KMS-11 (cell line): ENCODE measurements around the gene CFAP65.

Experiments
- H2AFZ ChIP-seq: fragments of 200-600 bp; sonication (generic); 2 replicates; pipeline ENCODE4 v1.6.1; 2016; ENCODE audit warnings: antibody characterized with exemption, mixed run types, low read depth
- H3K27ac ChIP-seq: fragments of 200-600 bp; sonication (generic); 2 replicates; pipeline ENCODE4 v1.6.1; 2016; ENCODE audit warnings: mild to moderate bottlenecking, mixed run types
- H3K27me3 ChIP-seq: fragments of 200-600 bp; sonication (generic); 2 replicates; pipeline ENCODE4 v1.6.1; 2017; ENCODE audit warnings: mild to moderate bottlenecking, low read depth, mixed run types, moderate library complexity; ENCODE audit not compliant: insufficient read depth
- H3K36me3 ChIP-seq: fragments of 200-600 bp; sonication (generic); 2 replicates; pipeline ENCODE4 v1.6.1; 2017; ENCODE audit warnings: mild to moderate bottlenecking, mixed run types; ENCODE audit not compliant: insufficient read depth
- H3K4me1 ChIP-seq: fragments of 200-600 bp; sonication (generic); 2 replicates; pipeline ENCODE4 v1.6.1; 2016; ENCODE audit warnings: mild to moderate bottlenecking, low read depth, mixed run types; ENCODE audit not compliant: poor library complexity, severe bottlenecking
- H3K4me2 ChIP-seq: fragments of 200-600 bp; sonication (generic); 2 replicates; pipeline ENCODE4 v1.7.0; 2016; ENCODE audit warnings: mild to moderate bottlenecking, mixed run types
- H3K4me3 ChIP-seq: fragments of 200-600 bp; sonication (generic); IDR thresholded peaks from 2 replicates; pipeline ENCODE4 v1.6.1; 2017; ENCODE audit warnings: low read depth, low read length, mixed read lengths; ENCODE audit not compliant: insufficient read depth
- H3K79me2 ChIP-seq: fragments of 200-600 bp; sonication (generic); 2 replicates; pipeline ENCODE4 v1.6.1; 2016; ENCODE audit warnings: low read depth, mixed run types; ENCODE audit not compliant: insufficient read depth
- H3K9ac ChIP-seq: fragments of 200-600 bp; sonication (generic); 2 replicates; pipeline ENCODE4 v1.6.1; 2016; ENCODE audit warnings: mild to moderate bottlenecking, mixed run types
- H4K20me1 ChIP-seq: fragments of 200-600 bp; sonication (generic); 2 replicates; pipeline ENCODE4 v1.6.1; 2016; ENCODE audit warnings: mild to moderate bottlenecking, mixed run types; ENCODE audit not compliant: insufficient read depth
- TF ChIP-seq, protein P1 (sequence below): fragments of 200-600 bp; sonication (generic); conservative IDR thresholded peaks from 2 replicates; pipeline ENCODE4 v1.6.1; 2017; ENCODE audit warnings: low read depth, mild to moderate bottlenecking, antibody characterized with exemption, low read length, moderate library complexity, mixed read lengths

CFAP65 gene

DNA sequence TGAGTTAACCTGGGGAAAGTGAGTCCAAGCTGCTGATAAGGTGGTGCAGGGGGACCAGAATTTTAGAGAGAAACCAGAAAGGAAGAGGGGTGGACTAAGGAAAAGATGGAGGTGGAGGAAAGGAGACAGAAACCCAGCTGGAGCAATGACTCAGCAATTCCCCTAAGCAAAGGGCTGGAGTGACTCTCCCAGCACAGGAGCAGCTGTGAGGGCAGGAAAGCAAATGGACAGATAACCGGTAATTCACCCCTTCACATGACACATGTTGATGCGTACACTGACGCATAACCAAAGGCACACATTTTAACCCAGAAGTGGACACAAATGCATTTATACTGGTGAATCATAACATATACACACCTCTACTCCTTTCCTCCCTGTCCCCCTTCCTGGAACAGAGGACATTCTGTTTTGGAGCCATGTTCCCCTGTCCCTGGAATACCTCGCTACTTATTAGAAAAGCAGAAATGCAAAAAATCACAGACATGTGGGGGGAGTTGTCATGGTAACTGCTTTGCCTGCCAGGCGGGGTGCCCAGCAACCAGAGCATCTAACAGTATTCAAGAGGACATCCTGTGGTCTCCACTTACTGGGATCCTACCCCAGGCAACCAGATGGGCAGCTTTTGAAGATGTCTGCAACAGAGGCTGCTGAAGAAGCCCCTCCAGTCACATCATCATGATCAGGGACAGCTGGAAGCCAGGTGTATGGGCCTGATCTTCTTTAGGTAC, 77.1 kb downstream of the CFAP65 start:
- peaks cover 36% of the 10 kb centered on the region; the same call in 1 of the 2 replicates for H3K27me3 ChIP-seq

GRCh38 chr2:218963601-218964000, 77.7 kb downstream of the CFAP65 start:
- TF ChIP-seq, protein P1, sequence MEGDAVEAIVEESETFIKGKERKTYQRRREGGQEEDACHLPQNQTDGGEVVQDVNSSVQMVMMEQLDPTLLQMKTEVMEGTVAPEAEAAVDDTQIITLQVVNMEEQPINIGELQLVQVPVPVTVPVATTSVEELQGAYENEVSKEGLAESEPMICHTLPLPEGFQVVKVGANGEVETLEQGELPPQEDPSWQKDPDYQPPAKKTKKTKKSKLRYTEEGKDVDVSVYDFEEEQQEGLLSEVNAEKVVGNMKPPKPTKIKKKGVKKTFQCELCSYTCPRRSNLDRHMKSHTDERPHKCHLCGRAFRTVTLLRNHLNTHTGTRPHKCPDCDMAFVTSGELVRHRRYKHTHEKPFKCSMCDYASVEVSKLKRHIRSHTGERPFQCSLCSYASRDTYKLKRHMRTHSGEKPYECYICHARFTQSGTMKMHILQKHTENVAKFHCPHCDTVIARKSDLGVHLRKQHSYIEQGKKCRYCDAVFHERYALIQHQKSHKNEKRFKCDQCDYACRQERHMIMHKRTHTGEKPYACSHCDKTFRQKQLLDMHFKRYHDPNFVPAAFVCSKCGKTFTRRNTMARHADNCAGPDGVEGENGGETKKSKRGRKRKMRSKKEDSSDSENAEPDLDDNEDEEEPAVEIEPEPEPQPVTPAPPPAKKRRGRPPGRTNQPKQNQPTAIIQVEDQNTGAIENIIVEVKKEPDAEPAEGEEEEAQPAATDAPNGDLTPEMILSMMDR = no peak
- Histone ChIP-seq H3K4me1 (peaks cover 14% of the 10 kb centered on the region), H3K4me2 (peak overlapping the region; percentile 24; the same call in 1 of the 2 replicates), H3K36me3 (no peaks in the 10 kb centered on the region), H3K9ac (no peak overlapping the region), H3K27ac (no peak overlapping the region), H3K79me2 (no peaks in the 10 kb centered on the region), H3K4me3 (no peak overlapping the region), H4K20me1 (no peaks in the 10 kb centered on the region), H3K27me3 (peaks cover 36% of the 10 kb centered on the region; the same call in 1 of the 2 replicates), H2AFZ (no peak overlapping the region)

More for the DNA sequence above, 77.1 kb downstream of the CFAP65 start:
- H3K9ac ChIP-seq = no peak overlapping the region
- H3K4me2 ChIP-seq = no peak overlapping the region; the same call in 1 of the 2 replicates
- H4K20me1 ChIP-seq = no peaks in the 10 kb centered on the region
- TF ChIP-seq, protein P1 = no peak
- no peak overlapping the region for H3K4me3 ChIP-seq
- H3K4me1 ChIP-seq = peaks cover 14% of the 10 kb centered on the region
- H3K79me2 ChIP-seq = no peaks in the 10 kb centered on the region
- H2AFZ ChIP-seq = no peak overlapping the region
- no peak overlapping the region for H3K27ac ChIP-seq
- no peaks in the 10 kb centered on the region for H3K36me3 ChIP-seq

DNA sequence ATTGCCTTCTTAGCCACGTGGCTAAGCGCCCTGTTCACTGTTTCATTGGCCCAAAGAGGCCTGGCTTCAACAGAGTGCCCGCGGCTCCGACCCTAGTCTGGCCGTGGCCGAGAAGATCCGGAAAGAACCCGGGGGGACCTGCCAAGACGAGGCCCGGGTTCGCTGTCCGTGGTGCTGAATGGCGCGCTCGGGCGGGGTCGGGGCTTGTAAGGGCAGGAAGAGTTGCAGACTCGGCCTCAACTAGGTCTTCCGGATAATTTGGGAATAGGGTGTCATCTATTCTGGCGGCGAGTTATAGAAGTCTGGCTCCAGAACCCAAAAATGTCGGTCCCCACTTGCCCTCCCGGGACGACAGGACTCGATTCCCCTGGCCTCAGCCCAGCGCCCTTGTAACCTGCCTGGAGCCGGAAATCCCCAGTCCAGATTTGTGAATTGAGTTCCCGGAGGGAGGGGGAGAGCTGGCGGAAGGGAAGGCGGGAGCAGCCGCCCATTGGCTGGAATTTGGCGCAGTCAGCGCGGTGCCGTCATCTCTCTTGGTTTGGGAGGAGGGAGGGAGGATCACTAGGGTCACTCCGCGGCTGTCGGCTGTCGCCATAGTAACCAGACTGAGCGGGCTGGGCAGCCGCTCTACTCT, 78.3 kb downstream of the CFAP65 start:
- Histone ChIP-seq H3K9ac (no peak overlapping the region), H3K4me1 (peaks cover 14% of the 10 kb centered on the region), H2AFZ (no peak overlapping the region; the same call in 1 of the 2 replicates), H4K20me1 (no peaks in the 10 kb centered on the region), H3K79me2 (no peaks in the 10 kb centered on the region), H3K27me3 (peaks cover 36% of the 10 kb centered on the region; the same call in 1 of the 2 replicates), H3K4me2 (peak overlapping the region; percentile 24; the same call in 1 of the 2 replicates), H3K36me3 (no peaks in the 10 kb centered on the region), H3K4me3 (no peak overlapping the region), H3K27ac (no peak overlapping the region)
- TF ChIP-seq, protein P1 = no peak

- Histone ChIP-seq H3K9ac (no peak overlapping the region), H2AFZ (no peak overlapping the region), H3K79me2 (no peaks in the 10 kb centered on the region), H3K4me2 (peak overlapping the region; percentile 24; the same call in 1 of the 2 replicates), H3K27me3 (peaks cover 30% of the 10 kb centered on the region; the same call in 1 of the 2 replicates), H3K36me3 (no peaks in the 10 kb centered on the region), H4K20me1 (no peaks in the 10 kb centered on the region), H3K27ac (no peak overlapping the region), H3K4me1 (peaks cover 14% of the 10 kb centered on the region), H3K4me3 (no peak overlapping the region)
- TF ChIP-seq, protein P1 = no peak
Measured at GRCh38 chr2:218961651-218962570, 79.4 kb downstream of the CFAP65 start.
